Transverse colon (tissue), 4 donors: ENCODE measurements around the gene HBEGF.

Source experiments
- EP300 ChIP-seq: sonication (generic); formaldehyde crosslinking; IDR thresholded peaks from one replicate; pipeline ENCODE4 v1.6.1; 2017; ENCODE audit warnings: antibody characterized with exemption, low read depth
- POLR2A ChIP-seq: fragments of 450-650 bp; IDR thresholded peaks from one replicate; pipeline ENCODE4 v1.6.1; 2016; ENCODE audit warnings: antibody characterized with exemption, mild to moderate bottlenecking, moderate library complexity
- POLR2AphosphoS5 ChIP-seq, 3 donors: sonication (generic); formaldehyde crosslinking; IDR thresholded peaks; one replicate each; pipeline ENCODE4 v1.6.1; 2016; ENCODE audit warnings: antibody characterized with exemption in 3 of 3
- TF ChIP-seq, protein P1 (sequence below), 5 experiments: fragments of 200-600 bp in 3 of 5; fragments of 450-650 bp in 2 of 5; sonication (generic) in 3 of 5; IDR thresholded peaks; 1 replicate in 2 of 5; 2 replicates in 3 of 5; pipeline ENCODE4 v1.5.1; 2016 to 2017; ENCODE audit warnings: antibody characterized with exemption in 5 of 5, inconsistent platforms in 3 of 5, mild to moderate bottlenecking in 2 of 5, moderate library complexity in 1 of 5

GRCh38 chr5:140391312-140391711, 44.9 kb upstream of the HBEGF start:
- TF ChIP-seq, protein P1, sequence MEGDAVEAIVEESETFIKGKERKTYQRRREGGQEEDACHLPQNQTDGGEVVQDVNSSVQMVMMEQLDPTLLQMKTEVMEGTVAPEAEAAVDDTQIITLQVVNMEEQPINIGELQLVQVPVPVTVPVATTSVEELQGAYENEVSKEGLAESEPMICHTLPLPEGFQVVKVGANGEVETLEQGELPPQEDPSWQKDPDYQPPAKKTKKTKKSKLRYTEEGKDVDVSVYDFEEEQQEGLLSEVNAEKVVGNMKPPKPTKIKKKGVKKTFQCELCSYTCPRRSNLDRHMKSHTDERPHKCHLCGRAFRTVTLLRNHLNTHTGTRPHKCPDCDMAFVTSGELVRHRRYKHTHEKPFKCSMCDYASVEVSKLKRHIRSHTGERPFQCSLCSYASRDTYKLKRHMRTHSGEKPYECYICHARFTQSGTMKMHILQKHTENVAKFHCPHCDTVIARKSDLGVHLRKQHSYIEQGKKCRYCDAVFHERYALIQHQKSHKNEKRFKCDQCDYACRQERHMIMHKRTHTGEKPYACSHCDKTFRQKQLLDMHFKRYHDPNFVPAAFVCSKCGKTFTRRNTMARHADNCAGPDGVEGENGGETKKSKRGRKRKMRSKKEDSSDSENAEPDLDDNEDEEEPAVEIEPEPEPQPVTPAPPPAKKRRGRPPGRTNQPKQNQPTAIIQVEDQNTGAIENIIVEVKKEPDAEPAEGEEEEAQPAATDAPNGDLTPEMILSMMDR (IDR thresholded peaks at IDR 0.05), result no peak
- no peak for TF ChIP-seq POLR2AphosphoS5 (IDR thresholded peaks at IDR 0.05)
- TF ChIP-seq POLR2A, result no peak
- no peak for TF ChIP-seq EP300
